IMR-90 (cell line): ENCODE results near the gene PDGFC. TPM values are rescaled to one million over a fixed set of nuclear protein-coding genes. Genes with fewer than 3 reads are reported as not detected.

ENCODE experiments used
- ATAC-seq: fragments of 200-7000 bp; cut with Tn5 transposase; 2 replicates; pipeline ENCODE4 v1.9.1; 2020; ENCODE audit warnings: low read depth, mild to moderate bottlenecking, moderate library complexity
- BruUV-seq: library from RNA; stranded (reverse); fragments of 400-500 nt; replicated peaks from 2 replicates; lab custom pipeline; 2021; lab: Mats Ljungman, UMichigan
- CTCF ChIA-PET: fragments of 300-600 bp; formaldehyde crosslinking; extraction: SDS; loops from one replicate; lab custom pipeline; 2021; ENCODE audit warnings: antibody characterized with exemption; lab: Yijun Ruan, JAX
- POLR2A ChIA-PET: fragments of 300-600 bp; sonication (Branson Sonifier 250); formaldehyde crosslinking; loops from one replicate; lab custom pipeline; 2022; ENCODE audit warnings: antibody characterized with exemption; ENCODE audit not compliant: unreplicated experiment; lab: Charles Lee
- DNase-seq: peaks from one replicate; pipeline ENCODE4 v3.0.0; 2013
- H2AFZ ChIP-seq: replicated peaks from 2 replicates; pipeline ENCODE3; 2013; ENCODE audit warnings: low read length, mild to moderate bottlenecking; ENCODE audit not compliant: poor library complexity
- H2AK5ac ChIP-seq: 2 replicates; pipeline ENCODE4 v1.6.1; 2013; ENCODE audit warnings: low read depth, low read length, inconsistent platforms
- H2AK9ac ChIP-seq: replicated peaks from 2 replicates; pipeline ENCODE3; 2013; ENCODE audit warnings: mild to moderate bottlenecking, low read depth, low read length, moderate library complexity; ENCODE audit not compliant: poor library complexity
- H2BK120ac ChIP-seq: 2 replicates; pipeline ENCODE4 v1.6.1; 2013; ENCODE audit warnings: low read depth, low read length, inconsistent platforms
- H2BK15ac ChIP-seq: 3 replicates; pipeline ENCODE4 v1.6.1; 2013; ENCODE audit warnings: low read depth, low read length, inconsistent platforms
- H2BK20ac ChIP-seq: 2 replicates; pipeline ENCODE4 v1.6.1; 2013; ENCODE audit warnings: low read depth, mild to moderate bottlenecking, inconsistent platforms, low read length, moderate library complexity
- H2BK5ac ChIP-seq: 2 replicates; pipeline ENCODE4 v1.6.1; 2013; ENCODE audit warnings: mild to moderate bottlenecking, low read depth, low read length, inconsistent platforms; ENCODE audit not compliant: poor library complexity, severe bottlenecking
- H3K14ac ChIP-seq: replicated peaks from 2 replicates; pipeline ENCODE4 v1.6.1; 2013; ENCODE audit warnings: low read depth, low read length, inconsistent platforms
- H3K18ac ChIP-seq: 2 replicates; pipeline ENCODE4 v1.6.1; 2013; ENCODE audit warnings: low read depth, low read length, control low read depth
- H3K23ac ChIP-seq: 2 replicates; pipeline ENCODE4 v1.6.1; 2013; ENCODE audit warnings: low read depth, low read length, inconsistent platforms
- H3K27ac ChIP-seq: 2 replicates; pipeline ENCODE4 v1.5.1; 2013; ENCODE audit warnings: mild to moderate bottlenecking, control low read depth, low read length; ENCODE audit not compliant: insufficient read depth
- H3K27me3 ChIP-seq: 2 replicates; pipeline ENCODE4 v1.6.1; 2013; ENCODE audit warnings: low read length; ENCODE audit not compliant: control insufficient read depth, insufficient read depth
- H3K36me3 ChIP-seq: 2 replicates; pipeline ENCODE4 v1.6.1; 2013; ENCODE audit warnings: low read length, mixed read lengths; ENCODE audit not compliant: control insufficient read depth, insufficient read depth
- H3K4ac ChIP-seq: 2 replicates; pipeline ENCODE4 v1.6.1; 2013; ENCODE audit warnings: low read depth, low read length, inconsistent platforms
- H3K4me1 ChIP-seq: 2 replicates; pipeline ENCODE4 v1.6.1; 2013; ENCODE audit warnings: low read length, mixed read lengths; ENCODE audit not compliant: control insufficient read depth, insufficient read depth
- H3K4me2 ChIP-seq: 2 replicates; pipeline ENCODE4 v1.6.1; 2013; ENCODE audit warnings: low read depth, mild to moderate bottlenecking, control low read depth, low read length, moderate library complexity
- H3K4me3 ChIP-seq: 2 replicates; pipeline ENCODE4 v1.5.1; 2013; ENCODE audit warnings: low read depth, mild to moderate bottlenecking, control low read depth, low read length, moderate library complexity; ENCODE audit not compliant: insufficient read depth
- H3K56ac ChIP-seq: 2 replicates; pipeline ENCODE4 v1.6.1; 2013; ENCODE audit warnings: low read length, inconsistent platforms; ENCODE audit not compliant: insufficient read depth; ENCODE audit errors: extremely low read depth
- H3K79me1 ChIP-seq, 2 experiments: 2 replicates each; pipeline ENCODE4 v1.6.1; 2013; ENCODE audit warnings: low read length in 2 of 2, inconsistent platforms in 1 of 2, low read depth in 1 of 2
- H3K9ac ChIP-seq: 2 replicates; pipeline ENCODE4 v1.6.1; 2013; ENCODE audit warnings: low read depth, low read length, control low read depth
- H3K9me1 ChIP-seq: 2 replicates; pipeline ENCODE4 v1.6.1; 2013; ENCODE audit warnings: low read length, inconsistent platforms; ENCODE audit not compliant: insufficient read depth
- H3K9me3 ChIP-seq: 2 replicates; pipeline ENCODE4 v1.6.1; 2013; ENCODE audit warnings: low read length; ENCODE audit not compliant: control insufficient read depth, insufficient read depth
- H4K20me1 ChIP-seq: 2 replicates; pipeline ENCODE4 v1.6.1; 2013; ENCODE audit warnings: low read length, inconsistent platforms; ENCODE audit not compliant: insufficient read depth
- H4K5ac ChIP-seq: 2 replicates; pipeline ENCODE4 v1.6.1; 2013; ENCODE audit warnings: mild to moderate bottlenecking, low read depth, low read length, control low read depth
- H4K8ac ChIP-seq, 2 experiments: 2 replicates each; pipeline ENCODE4 v1.6.1; 2013; ENCODE audit warnings: low read depth in 2 of 2, low read length in 2 of 2, control low read depth in 1 of 2, inconsistent platforms in 1 of 2
- H4K91ac ChIP-seq: 2 replicates; pipeline ENCODE4 v1.6.1; 2013; ENCODE audit warnings: low read depth, low read length, inconsistent platforms; ENCODE audit not compliant: insufficient read depth
- BHLHE40 ChIP-seq: fragments of 150-350 bp; IDR thresholded peaks from 2 replicates; pipeline ENCODE4 v1.6.1; 2016; ENCODE audit warnings: mild to moderate bottlenecking, low read depth, low read length
- CEBPB ChIP-seq: IDR thresholded peaks from 2 replicates; pipeline ENCODE4 v1.6.1; 2012; ENCODE audit warnings: low read depth, low read length, improper control_type of control experiment
- CHD1 ChIP-seq: IDR thresholded peaks from 2 replicates; pipeline ENCODE4 v1.6.1; 2012; ENCODE audit warnings: low read depth, low read length, improper control_type of control experiment
- FOS ChIP-seq: fragments of 150-350 bp; IDR thresholded peaks from 2 replicates; pipeline ENCODE4 v1.6.1; 2016; ENCODE audit warnings: low read depth, low read length
- MAFK ChIP-seq: IDR thresholded peaks from 2 replicates; pipeline ENCODE4 v1.6.1; 2012; ENCODE audit warnings: low read depth, low read length, improper control_type of control experiment
- MAZ ChIP-seq: IDR thresholded peaks from 2 replicates; pipeline ENCODE4 v1.6.1; 2012; ENCODE audit warnings: low read depth, mild to moderate bottlenecking, low read length, improper control_type of control experiment, moderate library complexity, borderline replicate concordance
- MXI1 ChIP-seq: IDR thresholded peaks from 2 replicates; pipeline ENCODE4 v1.6.1; 2012; ENCODE audit warnings: low read depth, mild to moderate bottlenecking, low read length, moderate library complexity, borderline replicate concordance
- NFE2L2 ChIP-seq: fragments of 150-350 bp; IDR thresholded peaks from 2 replicates; pipeline ENCODE4 v1.6.1; 2016; ENCODE audit warnings: low read depth, mild to moderate bottlenecking, low read length
- POLR2A ChIP-seq: IDR thresholded peaks from 2 replicates; pipeline ENCODE4 v1.6.1; 2012; ENCODE audit warnings: mild to moderate bottlenecking, low read depth, low read length
- RAD21 ChIP-seq: IDR thresholded peaks from 2 replicates; pipeline ENCODE4 v1.6.1; 2012; ENCODE audit warnings: low read length, improper control_type of control experiment
- RCOR1 ChIP-seq: IDR thresholded peaks from 2 replicates; pipeline ENCODE4 v1.6.1; 2012; ENCODE audit warnings: mild to moderate bottlenecking, low read length, improper control_type of control experiment; ENCODE audit not compliant: insufficient replicate concordance
- RFX5 ChIP-seq: IDR thresholded peaks from 2 replicates; pipeline ENCODE4 v1.8.0; 2012; ENCODE audit warnings: low read depth, mild to moderate bottlenecking, low read length, moderate library complexity
- SMC3 ChIP-seq: fragments of 150-350 bp; IDR thresholded peaks from 2 replicates; pipeline ENCODE4 v1.6.1; 2016; ENCODE audit warnings: low read depth, mild to moderate bottlenecking, antibody characterized with exemption, low read length, moderate library complexity
- WGBS, 2 experiments: methylation state at CpG; one replicate each; pipeline versions ENCODE4 v1.1.5 to v1.1.7; 2013; ENCODE audit warnings: missing lambda C conversion rate in 2 of 2; ENCODE audit not compliant: insufficient read length in 1 of 2; ENCODE audit errors: extremely low coverage in 2 of 2; 5-methylcytosine and 5-hydroxymethylcytosine counted together
- dilution Hi-C: fragments of 300-500 bp; cut with HindIII; formaldehyde crosslinking; loops from one replicate; pipeline ENCODE4 v1.14.3; 2018; ENCODE audit warnings: low sequenced_read_pairs; ENCODE audit not compliant: unreplicated experiment
- in situ Hi-C: fragments of 300-500 bp; cut with MboI; formaldehyde crosslinking; loops from 3 replicates; pipeline ENCODE4 v1.14.3; 2019; ENCODE audit warnings: low sequenced_read_pairs, inconsistent platforms, mixed read lengths
- intact Hi-C: fragments of 100-400 bp; cut with micrococcal nuclease; formaldehyde crosslinking; loops from 2 replicates; pipeline ENCODE4 v1.10.0; 2022
- polyA plus RNA-seq, 3 experiments: library from polyadenylated mRNA; depleted of rRNA; stranded (reverse); fragments of >200 nt; gene quantifications; 2 replicates each; pipeline ENCODE4 v1.2.3, GENCODE V29; 2012; ENCODE audit warnings: low replicate concordance in 1 of 3
- total RNA-seq: library from RNA; depleted of rRNA; stranded (reverse); fragments of >200 nt; gene quantifications from 2 replicates; pipeline ENCODE4 v1.2.3, GENCODE V29; 2012
- TF ChIP-seq, protein P1 (sequence below): fragments of 150-350 bp; IDR thresholded peaks from 2 replicates; pipeline ENCODE4 v1.6.1; 2017; ENCODE audit warnings: mild to moderate bottlenecking, antibody characterized with exemption, low read length, low read depth
- TF ChIP-seq, protein P2 (sequence below): conservative IDR thresholded peaks from 2 replicates; pipeline ENCODE4 v1.5.1; 2012; ENCODE audit warnings: mild to moderate bottlenecking, low read depth, low read length, improper control_type of control experiment
- TF ChIP-seq, protein P3 (sequence below): fragments of 150-350 bp; IDR thresholded peaks from 2 replicates; pipeline ENCODE4 v1.6.1; 2016; ENCODE audit warnings: low read depth, mild to moderate bottlenecking, low read length, moderate library complexity, borderline replicate concordance

PDGFC gene
- total and polyA plus RNA-seq, 2 of the 4 experiments (the other 2 are of a cell fraction) = 19.8 to 90.7 TPM

DNA sequence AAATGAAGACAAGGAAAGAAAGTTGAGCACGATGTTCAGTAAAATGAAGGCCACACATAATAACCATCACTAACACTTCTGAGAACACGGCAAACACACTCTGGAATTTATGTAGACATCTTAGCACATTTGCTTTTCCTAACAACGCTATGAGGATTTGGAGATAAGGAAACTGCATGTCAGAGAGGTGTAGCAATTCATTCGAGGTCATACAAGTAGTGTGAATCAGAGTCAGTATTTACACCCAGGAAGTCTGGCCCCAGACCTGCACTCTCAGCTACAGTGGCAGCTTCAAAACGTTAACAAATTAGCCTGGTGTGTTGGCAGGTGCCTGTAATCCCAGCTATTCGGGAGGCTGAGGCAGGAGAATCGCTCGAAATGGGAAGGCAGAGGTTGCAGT lies 253.4 kb downstream of the PDGFC start:
- WGBS, 2 experiments = no CpG with 5 or more reads among the region's 8 CpGs
- no TSS peak for BruUV-seq
- no peaks in the 10 kb centered on the region for H3K79me1 ChIP-seq
- no peak overlapping the region for H2AFZ ChIP-seq
- H3K9me1 ChIP-seq = 0 out of 2 replicates have a peak, but pooled peaks cover 2% of the 10 kb centered on the region
- ATAC-seq (no peak), DNase-seq (peak; percentile 18)
- H4K5ac ChIP-seq = no peak overlapping the region
- intact Hi-C loops (no loop called here), dilution Hi-C loops (no loop called here), in situ Hi-C loops (no loop called here)
- H3K4me1 ChIP-seq = no peaks in the 10 kb centered on the region
- H2BK15ac ChIP-seq = no peak overlapping the region
- no peak overlapping the region for H4K91ac ChIP-seq
- no peaks in the 10 kb centered on the region for H3K36me3 ChIP-seq
- H3K18ac ChIP-seq = peak overlapping the region; percentile 39; the same call in 1 of the 2 replicates
- no peak overlapping the region for H3K4ac ChIP-seq
- no peak overlapping the region for H3K14ac ChIP-seq
- H3K4me3 ChIP-seq = no peak overlapping the region
- no peak overlapping the region for H2BK120ac ChIP-seq
- TF ChIP-seq, protein P1, sequence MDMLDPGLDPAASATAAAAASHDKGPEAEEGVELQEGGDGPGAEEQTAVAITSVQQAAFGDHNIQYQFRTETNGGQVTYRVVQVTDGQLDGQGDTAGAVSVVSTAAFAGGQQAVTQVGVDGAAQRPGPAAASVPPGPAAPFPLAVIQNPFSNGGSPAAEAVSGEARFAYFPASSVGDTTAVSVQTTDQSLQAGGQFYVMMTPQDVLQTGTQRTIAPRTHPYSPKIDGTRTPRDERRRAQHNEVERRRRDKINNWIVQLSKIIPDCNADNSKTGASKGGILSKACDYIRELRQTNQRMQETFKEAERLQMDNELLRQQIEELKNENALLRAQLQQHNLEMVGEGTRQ = no peak
- no peak for TF ChIP-seq MAFK
- TF ChIP-seq BHLHE40 = no peak
- no peak for TF ChIP-seq CHD1
- TF ChIP-seq MXI1 = no peak
- TF ChIP-seq, protein P2, sequence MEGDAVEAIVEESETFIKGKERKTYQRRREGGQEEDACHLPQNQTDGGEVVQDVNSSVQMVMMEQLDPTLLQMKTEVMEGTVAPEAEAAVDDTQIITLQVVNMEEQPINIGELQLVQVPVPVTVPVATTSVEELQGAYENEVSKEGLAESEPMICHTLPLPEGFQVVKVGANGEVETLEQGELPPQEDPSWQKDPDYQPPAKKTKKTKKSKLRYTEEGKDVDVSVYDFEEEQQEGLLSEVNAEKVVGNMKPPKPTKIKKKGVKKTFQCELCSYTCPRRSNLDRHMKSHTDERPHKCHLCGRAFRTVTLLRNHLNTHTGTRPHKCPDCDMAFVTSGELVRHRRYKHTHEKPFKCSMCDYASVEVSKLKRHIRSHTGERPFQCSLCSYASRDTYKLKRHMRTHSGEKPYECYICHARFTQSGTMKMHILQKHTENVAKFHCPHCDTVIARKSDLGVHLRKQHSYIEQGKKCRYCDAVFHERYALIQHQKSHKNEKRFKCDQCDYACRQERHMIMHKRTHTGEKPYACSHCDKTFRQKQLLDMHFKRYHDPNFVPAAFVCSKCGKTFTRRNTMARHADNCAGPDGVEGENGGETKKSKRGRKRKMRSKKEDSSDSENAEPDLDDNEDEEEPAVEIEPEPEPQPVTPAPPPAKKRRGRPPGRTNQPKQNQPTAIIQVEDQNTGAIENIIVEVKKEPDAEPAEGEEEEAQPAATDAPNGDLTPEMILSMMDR = no peak
- no peak for TF ChIP-seq FOS
- no peak for TF ChIP-seq RAD21
- TF ChIP-seq NFE2L2 = no peak
- no peak for TF ChIP-seq CEBPB
- no peak for TF ChIP-seq SMC3
- no peak for TF ChIP-seq RFX5
- TF ChIP-seq, protein P3, sequence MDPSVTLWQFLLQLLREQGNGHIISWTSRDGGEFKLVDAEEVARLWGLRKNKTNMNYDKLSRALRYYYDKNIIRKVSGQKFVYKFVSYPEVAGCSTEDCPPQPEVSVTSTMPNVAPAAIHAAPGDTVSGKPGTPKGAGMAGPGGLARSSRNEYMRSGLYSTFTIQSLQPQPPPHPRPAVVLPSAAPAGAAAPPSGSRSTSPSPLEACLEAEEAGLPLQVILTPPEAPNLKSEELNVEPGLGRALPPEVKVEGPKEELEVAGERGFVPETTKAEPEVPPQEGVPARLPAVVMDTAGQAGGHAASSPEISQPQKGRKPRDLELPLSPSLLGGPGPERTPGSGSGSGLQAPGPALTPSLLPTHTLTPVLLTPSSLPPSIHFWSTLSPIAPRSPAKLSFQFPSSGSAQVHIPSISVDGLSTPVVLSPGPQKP = no peak
- TF ChIP-seq RCOR1 = no peak
- TF ChIP-seq POLR2A = no peak
- TF ChIP-seq MAZ = no peak
- no peaks in the 10 kb centered on the region for H4K20me1 ChIP-seq
- H2BK20ac ChIP-seq = no peak overlapping the region
- POLR2A ChIA-PET = no interaction called here
- H4K8ac ChIP-seq = no peak overlapping the region
- H2BK5ac ChIP-seq = no peak overlapping the region
- no peak overlapping the region for H2AK5ac ChIP-seq
- H3K23ac ChIP-seq = no peak overlapping the region
- no peak overlapping the region for H3K9ac ChIP-seq
- H3K4me2 ChIP-seq = peak overlapping the region; percentile 24; the same call in 1 of the 2 replicates
- no peak overlapping the region for H3K27ac ChIP-seq
- no peaks in the 10 kb centered on the region for H3K9me3 ChIP-seq
- no peak overlapping the region for H2AK9ac ChIP-seq
- CTCF ChIA-PET = no interaction called here
- H3K56ac ChIP-seq = no peak overlapping the region
- H3K27me3 ChIP-seq = no peaks in the 10 kb centered on the region
